Measurements from ENCODE around the gene KRTAP5-4. TPM values are rescaled to one million over a fixed set of nuclear protein-coding genes. Genes with fewer than 3 reads are reported as not detected.
A peak's percentile ranks its signal among the peaks of the same experiment; 100 is the strongest.
"Not testable (repeated sequence)": the region's sequence is repeated elsewhere in the genome, so short reads cannot be mapped to it uniquely, and the experiment has no call there.

The KRTAP5-4 gene
- polyA plus RNA-seq = not detected

- Mint-ChIP-seq H3K27me3 (ENCODE audit: low read depth in 3 of 3) (peaks cover 0 to 10% (median 6%) of the 10 kb centered on the region in 3 donors), H3K36me3 (no peaks in the 10 kb centered on the region), H3K27ac (peak within 1 kb of the TSS in 1 of 6 donors; percentile 31), H3K4me3 (peak within 1 kb of the TSS in 1 of 5 donors; percentile 2), H3K4me1 (peaks cover 1 to 5% of the 10 kb centered on the region in 2 donors), H3K9me3 (no peaks in the 10 kb centered on the region)
- no peak for DNase-seq
These were observed at the start of gene KRTAP5-4 for GRCh38 chr11:1622086-1622485. TSS of gene KRTAP5-4 (minus strand) at chr11:1622138. CDS start at chr11:1622093, 45 bp downstream.

DNA sequence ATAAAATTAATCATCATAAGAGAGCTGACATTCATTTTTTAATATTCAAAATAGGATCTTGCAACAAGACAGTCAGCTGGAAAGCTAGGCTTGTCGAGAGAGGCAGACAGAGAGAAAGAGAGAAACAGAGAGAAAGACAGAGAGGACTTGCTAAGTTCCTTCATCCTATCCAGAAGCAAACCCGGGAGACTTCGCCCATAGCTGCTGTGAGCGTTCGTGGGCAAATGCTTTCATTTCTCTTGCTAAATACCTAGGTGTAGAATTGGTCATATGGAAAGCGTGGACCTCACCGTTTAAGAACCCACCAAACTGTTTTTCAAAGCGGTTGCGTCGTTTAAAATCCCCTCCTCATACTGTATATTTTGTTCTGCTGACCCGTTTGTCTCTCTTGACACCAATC, 49.7 kb upstream of the KRTAP5-4 start:
- no peaks in the 10 kb centered on the region for H3K9me3 Mint-ChIP-seq
- no peaks in the 10 kb centered on the region for H3K36me3 Mint-ChIP-seq
- peak overlapping the region in 1 of 6 donors; percentile 52 for H3K27ac Mint-ChIP-seq
- peaks cover 5 to 16% of the 10 kb centered on the region in 2 donors for H3K4me1 Mint-ChIP-seq
- no peak overlapping the region for H3K4me3 Mint-ChIP-seq
- no peak for DNase-seq
- peaks cover 35 to 55% (median 36%) of the 10 kb centered on the region in 3 donors for H3K27me3 Mint-ChIP-seq (ENCODE audit: low read depth in 3 of 3)

GRCh38 chr11:1670905-1671371, 49.0 kb upstream of the KRTAP5-4 start:
- no peak overlapping the region for H3K27ac Mint-ChIP-seq

DNA sequence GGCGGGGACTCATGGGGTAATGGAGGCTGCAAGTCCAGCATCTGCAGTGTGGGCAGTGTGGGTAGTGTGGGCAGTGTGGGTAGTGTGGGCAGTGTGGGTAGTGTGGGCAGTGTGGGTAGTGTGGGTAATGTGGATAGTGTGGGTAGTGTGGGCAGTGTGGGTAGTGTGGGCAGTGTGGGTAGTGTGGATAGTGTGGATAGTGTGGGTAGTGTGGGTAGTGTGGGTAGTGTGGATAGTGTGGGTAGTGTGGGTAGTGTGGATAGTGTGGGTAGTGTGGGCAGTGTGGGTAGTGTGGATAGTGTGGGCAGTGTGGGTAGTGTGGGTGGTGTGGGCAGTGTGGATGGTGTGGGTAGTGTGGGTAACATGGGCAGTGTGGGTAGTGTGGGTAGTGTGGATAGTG, 48.5 kb upstream of the KRTAP5-4 start:
- not testable (repeated sequence) for H3K4me3 Mint-ChIP-seq, H3K27ac Mint-ChIP-seq
- peaks cover 30 to 47% (median 32%) of the 10 kb centered on the region in 3 donors for H3K27me3 Mint-ChIP-seq (ENCODE audit: low read depth in 3 of 3)

More at GRCh38 chr11:1670905-1671371, 49.0 kb upstream of the KRTAP5-4 start:
- Mint-ChIP-seq H3K4me1 (peaks cover 5 to 16% of the 10 kb centered on the region in 2 donors), H3K4me3 (peak overlapping the region in 1 of 5 donors; percentile 5), H3K36me3 (no peaks in the 10 kb centered on the region), H3K27me3 (ENCODE audit: low read depth in 3 of 3) (peaks cover 34 to 52% (median 35%) of the 10 kb centered on the region in 3 donors), H3K9me3 (no peaks in the 10 kb centered on the region)
- DNase-seq = no peak

GRCh38 chr11:1669546-1670218, 47.7 kb upstream of the KRTAP5-4 start:
- peaks cover 0 to 1% (median 0%) of the 10 kb centered on the region in 6 donors for H3K9me3 Mint-ChIP-seq
- H3K27ac Mint-ChIP-seq = no peak overlapping the region
- peaks cover 5 to 16% of the 10 kb centered on the region in 2 donors for H3K4me1 Mint-ChIP-seq
- no peak overlapping the region for H3K4me3 Mint-ChIP-seq
- H3K36me3 Mint-ChIP-seq = no peaks in the 10 kb centered on the region
- peaks cover 27 to 46% (median 30%) of the 10 kb centered on the region in 3 donors for H3K27me3 Mint-ChIP-seq (ENCODE audit: low read depth in 3 of 3)
- no peak for DNase-seq

More for the DNA sequence above, 48.5 kb upstream of the KRTAP5-4 start:
- not testable (repeated sequence) for H3K36me3 Mint-ChIP-seq, DNase-seq, H3K9me3 Mint-ChIP-seq
- peaks cover 5 to 16% of the 10 kb centered on the region in 2 donors for H3K4me1 Mint-ChIP-seq

- no peak for DNase-seq
- Mint-ChIP-seq H3K9me3 (peaks cover 0 to 1% (median 0%) of the 10 kb centered on the region in 6 donors), H3K27me3 (ENCODE audit: low read depth in 3 of 3) (peaks cover 27 to 39% (median 30%) of the 10 kb centered on the region in 3 donors), H3K27ac (peak overlapping the region in 1 of 6 donors; percentile 64), H3K4me1 (peaks cover 5 to 16% of the 10 kb centered on the region in 2 donors), H3K4me3 (peak overlapping the region in 1 of 5 donors; percentile 47), H3K36me3 (no peaks in the 10 kb centered on the region)
These were observed 47.1 kb upstream of the KRTAP5-4 start for GRCh38 chr11:1668911-1669473.

DNA sequence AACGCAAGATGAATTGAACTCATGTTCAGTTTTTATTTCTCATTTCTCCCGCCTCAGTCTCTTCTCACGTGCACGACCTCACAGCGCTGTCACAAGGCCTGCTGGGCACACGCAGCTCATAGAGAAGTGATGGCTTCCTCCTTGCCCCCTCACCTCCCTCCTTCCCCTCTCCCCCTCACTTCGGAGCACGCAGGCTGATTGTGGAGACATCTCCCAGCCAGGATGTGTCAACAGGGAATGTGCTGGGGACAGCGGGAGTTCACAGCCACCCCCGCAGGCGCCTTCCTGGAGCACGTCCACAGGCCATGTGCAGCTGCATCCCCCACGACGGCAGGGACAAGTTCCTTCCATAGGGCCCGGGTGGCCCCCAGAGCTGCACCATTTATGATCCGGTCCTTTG, 46.0 kb upstream of the KRTAP5-4 start:
- peaks cover 6 to 19% of the 10 kb centered on the region in 2 donors for H3K4me1 Mint-ChIP-seq
- no peak overlapping the region for H3K4me3 Mint-ChIP-seq
- peaks cover 25 to 40% (median 28%) of the 10 kb centered on the region in 3 donors for H3K27me3 Mint-ChIP-seq (ENCODE audit: low read depth in 3 of 3)
- peaks cover 0 to 1% (median 0%) of the 10 kb centered on the region in 6 donors for H3K9me3 Mint-ChIP-seq
- no peak for DNase-seq
- no peaks in the 10 kb centered on the region for H3K36me3 Mint-ChIP-seq
- H3K27ac Mint-ChIP-seq = no peak overlapping the region

DNA sequence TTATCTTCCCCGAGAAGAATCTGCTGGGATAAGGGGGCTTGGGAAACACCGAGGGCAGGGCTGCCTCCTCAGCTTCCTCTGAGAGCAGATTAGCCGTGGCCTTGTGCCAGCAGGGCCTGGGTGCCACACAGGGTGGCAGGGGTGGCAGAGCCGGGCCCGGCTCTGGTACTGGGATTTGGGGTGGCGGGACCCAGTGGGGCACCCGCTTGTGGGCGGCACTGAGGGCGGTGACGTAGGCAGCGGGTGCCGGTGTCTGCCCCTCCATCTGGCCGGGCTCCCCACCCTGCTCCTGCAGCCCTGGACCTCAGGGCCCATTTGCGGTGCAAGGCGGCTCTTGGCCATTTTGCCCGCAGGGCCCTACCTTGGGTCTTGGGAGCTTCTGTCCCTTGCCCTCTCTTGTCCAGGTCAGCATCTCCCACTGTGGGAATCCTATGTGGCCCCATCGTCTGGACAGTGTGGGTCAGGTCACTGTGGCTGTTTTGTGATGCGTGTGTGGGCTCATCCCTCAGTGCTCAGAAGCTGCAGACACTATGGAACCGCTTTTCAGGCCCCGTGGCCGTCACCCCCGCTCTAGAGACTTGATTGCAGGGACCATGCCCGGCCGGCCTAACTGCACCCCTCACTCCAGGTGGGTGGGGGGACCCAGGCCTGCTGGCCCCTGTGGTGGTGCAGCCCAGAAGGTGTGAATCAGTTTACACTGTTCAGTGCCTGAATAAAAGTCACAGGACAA, 45.3 kb upstream of the KRTAP5-4 start:
- peaks cover 11 to 25% of the 10 kb centered on the region in 2 donors for H3K4me1 Mint-ChIP-seq
- no peak for DNase-seq

GRCh38 chr11:1665313-1665712, 43.4 kb upstream of the KRTAP5-4 start:
- Mint-ChIP-seq H3K9me3 (peaks cover 0 to 1% (median 0%) of the 10 kb centered on the region in 6 donors), H3K4me1 (peaks cover 23 to 41% of the 10 kb centered on the region in 2 donors), H3K4me3 (no peak overlapping the region), H3K36me3 (no peaks in the 10 kb centered on the region), H3K27me3 (ENCODE audit: low read depth in 3 of 3) (peaks cover 15 to 26% (median 16%) of the 10 kb centered on the region in 3 donors), H3K27ac (no peak overlapping the region)
- no peak for DNase-seq

More for the DNA sequence above, 45.3 kb upstream of the KRTAP5-4 start:
- no peak overlapping the region for H3K27ac Mint-ChIP-seq
- H3K9me3 Mint-ChIP-seq = peaks cover 0 to 1% (median 0%) of the 10 kb centered on the region in 6 donors
- H3K36me3 Mint-ChIP-seq = no peaks in the 10 kb centered on the region
- H3K27me3 Mint-ChIP-seq (ENCODE audit: low read depth in 3 of 3) = peaks cover 21 to 39% (median 25%) of the 10 kb centered on the region in 3 donors
- H3K4me3 Mint-ChIP-seq = no peak overlapping the region

- H3K9me3 Mint-ChIP-seq, H3K36me3 Mint-ChIP-seq: not testable (repeated sequence)
- peak; percentile 36 to 58 (median 52) for DNase-seq
- peak overlapping the region in 3 of 5 donors; percentile 3 to 67 (median 16) for H3K4me3 Mint-ChIP-seq
- H3K4me1 Mint-ChIP-seq = peaks cover 32 to 45% of the 10 kb centered on the region in 2 donors
- H3K27me3 Mint-ChIP-seq (ENCODE audit: low read depth in 3 of 3) = peaks cover 10 to 15% (median 13%) of the 10 kb centered on the region in 3 donors
- H3K27ac Mint-ChIP-seq = peak overlapping the region in 3 of 6 donors; percentile 25 to 74 (median 72)
These were observed 40.9 kb upstream of the KRTAP5-4 start for GRCh38 chr11:1662699-1663283.

DNA sequence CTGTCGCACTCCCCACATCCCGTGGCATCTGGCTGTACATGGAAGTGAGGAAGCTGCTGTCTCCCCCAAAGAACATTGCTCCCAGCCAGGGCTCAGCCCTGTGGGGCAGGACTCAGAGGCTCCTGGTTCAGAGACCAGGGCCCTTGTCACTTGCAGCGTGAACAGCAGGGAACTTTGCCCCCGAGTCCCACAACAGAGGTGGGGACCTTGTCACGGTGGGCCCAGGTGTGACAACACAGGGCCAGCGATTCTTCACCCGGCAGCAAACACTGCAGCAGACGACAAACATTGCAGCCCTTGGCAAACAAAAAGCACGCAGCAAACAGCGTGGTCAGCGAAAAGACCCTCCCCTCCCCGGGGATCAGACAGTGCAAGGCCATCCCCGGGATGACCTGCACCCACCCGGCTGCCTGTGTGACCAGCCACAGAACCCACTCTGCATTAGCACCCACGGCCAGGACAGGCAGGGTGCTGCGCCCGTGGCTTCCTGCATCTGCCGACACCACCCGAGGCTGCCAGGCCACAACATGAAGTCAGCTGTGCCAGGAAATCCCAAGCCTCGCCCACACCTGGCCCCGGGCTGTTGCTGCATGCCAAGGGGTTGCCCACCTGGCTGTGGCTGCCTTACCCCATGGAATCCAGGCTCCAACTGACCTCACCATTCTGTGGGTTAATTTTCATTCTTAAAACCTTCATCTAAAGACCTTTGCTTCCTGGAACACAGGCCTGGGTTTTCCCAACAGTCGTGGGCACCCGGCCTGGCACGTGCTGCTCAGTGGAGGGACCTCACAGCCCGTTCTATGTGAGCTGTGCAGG, 39.7 kb upstream of the KRTAP5-4 start:
- Mint-ChIP-seq H3K27me3 (ENCODE audit: low read depth in 3 of 3) (peaks cover 12 to 17% (median 13%) of the 10 kb centered on the region in 3 donors), H3K4me1 (peaks cover 32 to 45% of the 10 kb centered on the region in 2 donors), H3K27ac (peak overlapping the region in 2 of 6 donors; percentile 66 to 74), H3K4me3 (peak overlapping the region in 3 of 5 donors; percentile 52 to 58 (median 55))
- DNase-seq = peak; percentile 25 to 43 (median 27)
- H3K9me3 Mint-ChIP-seq, H3K36me3 Mint-ChIP-seq: not testable (repeated sequence)

GRCh38 chr11:1660111-1660867, 38.4 kb upstream of the KRTAP5-4 start:
- Mint-ChIP-seq H3K9me3 (peaks cover 0 to 1% (median 0%) of the 10 kb centered on the region in 6 donors), H3K27me3 (ENCODE audit: low read depth in 3 of 3) (peaks cover 13 to 22% (median 17%) of the 10 kb centered on the region in 3 donors), H3K4me1 (peaks cover 32 to 45% of the 10 kb centered on the region in 2 donors), H3K4me3 (peak overlapping the region; percentile 33 to 66 (median 50)), H3K36me3 (no peaks in the 10 kb centered on the region), H3K27ac (peak overlapping the region in 2 of 6 donors; percentile 40 to 66)
- no peak for DNase-seq

Measured in immature natural killer cell (primary cell).